GM21390 (cell line): ENCODE measurements around the gene PDE6A.

Source experiments
- ATAC-seq: cut with Tn5 transposase; IDR thresholded peaks from one replicate; pipeline ENCODE4 v1.9.1; 2021; ENCODE audit not compliant: unreplicated experiment

PDE6A gene

DNA sequence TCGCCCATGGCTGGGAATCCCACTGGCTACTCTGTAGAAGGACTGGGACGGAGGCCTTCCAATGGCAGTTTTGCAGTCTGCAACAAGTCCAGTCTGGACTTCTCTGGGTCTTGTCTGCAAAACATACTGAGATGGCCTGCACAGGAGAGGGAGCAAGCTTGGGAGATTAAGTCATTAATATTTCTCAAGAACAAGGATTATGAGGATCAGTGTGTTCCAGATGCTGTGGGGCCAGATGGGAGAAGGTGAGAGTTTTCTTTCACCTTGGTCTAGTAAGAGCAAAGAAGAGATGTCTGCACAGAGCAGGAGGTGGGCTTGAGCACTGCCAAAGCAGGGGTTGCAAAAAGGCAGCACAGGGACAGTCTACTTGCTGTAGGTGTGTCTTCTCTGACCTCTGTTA, at the start of gene PDE6A:
Gene PDE6A, minus strand, starts transcription at position 128 of the 400 bp plus-strand sequence. Its CDS starts 120 bp downstream, at position 8.
- ATAC-seq: no peak

DNA sequence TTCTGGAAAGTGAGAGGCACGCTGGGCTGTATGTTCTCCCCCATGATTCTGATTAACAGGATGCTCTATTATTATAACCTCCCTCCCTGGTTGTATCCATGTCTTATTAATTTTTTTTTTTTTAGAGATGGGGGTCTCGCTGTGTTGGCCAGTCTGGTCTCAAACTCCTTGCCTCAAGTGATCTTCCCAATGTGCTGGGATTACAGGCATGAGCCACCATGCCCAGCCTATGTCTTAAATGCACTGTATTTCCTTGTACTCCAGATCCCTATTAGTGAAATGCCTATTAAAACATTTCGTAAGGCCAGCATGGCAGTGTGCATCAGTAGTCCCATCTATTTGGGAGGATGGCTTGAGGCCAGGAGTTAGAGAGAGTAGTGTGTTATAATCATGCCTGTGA, 48.9 kb upstream of the PDE6A start:
- no peak for ATAC-seq

DNA sequence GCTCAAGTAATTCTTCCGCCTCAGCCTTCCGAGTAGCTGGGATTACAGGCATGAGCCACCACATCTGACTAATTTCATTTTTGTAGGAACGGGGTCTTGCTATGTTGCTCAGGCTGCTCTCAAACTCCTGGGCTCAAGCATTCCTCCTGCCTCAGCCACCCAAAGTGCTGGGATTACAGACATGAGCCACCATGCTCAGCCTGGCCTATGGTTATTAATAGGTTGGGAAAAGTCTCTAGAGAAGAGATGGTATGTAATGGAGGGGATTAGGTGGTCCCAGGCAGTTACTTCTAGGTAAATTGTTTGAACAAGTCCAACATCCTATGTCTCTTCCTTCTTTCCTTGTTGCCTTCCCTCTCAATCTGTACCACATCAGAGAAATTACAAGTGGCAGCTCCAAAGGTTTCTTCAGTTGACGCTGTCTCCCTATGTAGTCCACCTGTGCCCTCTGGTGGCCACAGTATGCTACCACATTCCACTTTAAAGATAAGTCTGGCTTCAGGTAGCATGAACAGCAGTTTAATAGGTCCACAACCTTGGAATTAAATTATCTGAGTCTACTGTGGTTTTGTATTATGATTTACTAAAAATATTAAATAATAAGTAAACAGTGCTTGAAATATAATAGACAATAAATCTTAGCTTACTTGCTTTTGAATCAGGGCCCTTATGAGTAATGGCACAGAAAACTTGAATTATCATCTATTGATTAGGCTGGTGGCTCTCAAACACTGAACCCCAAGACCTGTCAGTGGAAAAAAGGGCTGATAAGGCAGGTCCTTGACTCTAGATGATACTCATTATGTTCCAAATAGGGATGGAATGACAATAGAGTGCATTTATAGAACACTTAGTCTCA, 46.2 kb upstream of the PDE6A start:
- ATAC-seq: no peak

- ATAC-seq: no peak
Observed at GRCh38 chr5:149988126-149988525, 43.5 kb upstream of the PDE6A start.

- ATAC-seq: no peak
Observed at GRCh38 chr5:149982505-149982904, 37.9 kb upstream of the PDE6A start.

DNA sequence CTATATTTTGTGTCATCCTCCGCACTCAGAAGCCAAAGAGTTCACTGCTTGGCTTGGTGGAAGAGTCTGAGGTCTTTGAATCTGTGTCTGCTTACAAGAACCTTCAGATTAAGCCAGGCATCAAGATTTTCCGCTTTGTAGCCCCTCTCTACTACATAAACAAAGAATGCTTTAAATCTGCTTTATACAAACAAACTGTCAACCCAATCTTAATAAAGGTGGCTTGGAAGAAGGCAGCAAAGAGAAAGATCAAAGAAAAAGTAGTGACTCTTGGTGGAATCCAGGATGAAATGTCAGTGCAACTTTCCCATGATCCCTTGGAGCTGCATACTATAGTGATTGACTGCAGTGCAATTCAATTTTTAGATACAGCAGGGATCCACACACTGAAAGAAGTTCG, 36.6 kb upstream of the PDE6A start:
- no peak for ATAC-seq

DNA sequence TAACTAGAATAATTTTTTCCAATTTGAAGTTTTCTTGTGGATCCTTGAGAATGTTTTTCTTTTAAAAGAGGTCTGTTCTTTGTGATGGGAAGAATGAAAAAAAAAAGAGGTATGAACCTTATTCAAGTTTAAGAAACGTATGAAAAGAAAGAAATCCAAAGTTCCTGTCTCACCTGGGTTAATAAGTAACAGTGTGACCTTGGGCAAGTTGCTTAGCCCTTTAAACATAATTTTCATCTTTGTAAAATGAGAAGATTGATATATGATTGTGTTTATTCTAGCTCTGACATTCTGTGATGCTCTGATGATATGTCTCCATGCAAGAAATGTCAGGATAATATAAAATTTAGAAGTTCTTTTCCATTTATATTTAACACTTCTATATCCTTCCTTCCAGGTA, 35.3 kb upstream of the PDE6A start:
- no peak for ATAC-seq

DNA sequence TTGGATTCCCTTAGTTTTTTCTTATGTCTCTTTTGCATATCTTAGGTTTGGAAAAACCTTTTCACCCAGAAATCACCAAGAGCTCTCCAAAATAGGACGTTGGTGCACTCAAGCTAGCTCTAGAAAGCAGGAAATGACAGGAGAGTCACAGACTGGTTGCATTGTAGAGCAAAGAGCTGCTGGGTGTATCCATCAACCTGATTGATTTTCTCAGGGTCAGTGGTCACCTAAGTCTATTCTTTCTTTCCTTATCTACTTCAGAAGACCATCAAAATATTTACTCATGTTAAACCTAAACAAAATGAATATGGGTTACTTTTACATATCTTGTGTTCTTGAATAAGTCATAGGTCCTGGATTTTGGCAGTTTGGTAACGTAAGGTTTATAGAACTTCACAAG, 30.8 kb upstream of the PDE6A start:
- no peak for ATAC-seq

DNA sequence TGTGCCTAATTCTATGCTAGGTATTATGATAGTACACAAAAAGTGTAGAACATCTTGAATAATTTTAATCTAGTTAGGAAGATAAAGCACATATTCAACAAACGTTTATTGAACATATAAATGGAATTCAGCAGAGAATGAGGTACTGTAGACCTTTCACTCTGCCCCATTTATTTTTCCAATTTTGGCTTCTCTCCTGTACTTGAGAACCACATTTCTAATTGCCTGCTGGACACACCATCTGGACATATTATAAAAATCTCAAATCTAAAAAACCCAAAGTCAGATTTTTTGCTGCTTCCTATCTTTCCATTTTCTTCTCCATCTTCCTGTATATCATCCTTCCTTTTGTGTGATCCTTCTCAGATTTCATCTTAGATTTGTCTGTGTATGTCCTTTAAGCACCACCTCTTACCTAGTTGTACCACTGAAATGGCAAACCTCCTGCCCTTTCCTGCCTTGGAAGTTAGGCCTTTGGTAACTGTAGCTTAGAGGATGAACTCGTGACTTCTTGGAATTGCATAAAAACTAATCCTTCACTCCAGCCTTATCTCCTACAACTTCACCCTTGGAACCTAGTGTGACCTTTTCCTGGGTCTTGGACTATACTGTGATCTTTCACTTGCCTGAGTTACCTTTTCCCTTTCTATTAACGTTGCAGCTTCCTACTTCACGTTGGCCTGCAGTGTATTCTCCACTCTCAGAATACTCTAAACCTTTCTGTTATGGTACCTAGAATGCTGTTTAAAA, 24.8 kb upstream of the PDE6A start:
- ATAC-seq: no peak

- ATAC-seq: no peak
Observed at GRCh38 chr5:149966946-149967345, 22.4 kb upstream of the PDE6A start.

- ATAC-seq: no peak
Observed at GRCh38 chr5:149963729-149964128, 19.1 kb upstream of the PDE6A start.

DNA sequence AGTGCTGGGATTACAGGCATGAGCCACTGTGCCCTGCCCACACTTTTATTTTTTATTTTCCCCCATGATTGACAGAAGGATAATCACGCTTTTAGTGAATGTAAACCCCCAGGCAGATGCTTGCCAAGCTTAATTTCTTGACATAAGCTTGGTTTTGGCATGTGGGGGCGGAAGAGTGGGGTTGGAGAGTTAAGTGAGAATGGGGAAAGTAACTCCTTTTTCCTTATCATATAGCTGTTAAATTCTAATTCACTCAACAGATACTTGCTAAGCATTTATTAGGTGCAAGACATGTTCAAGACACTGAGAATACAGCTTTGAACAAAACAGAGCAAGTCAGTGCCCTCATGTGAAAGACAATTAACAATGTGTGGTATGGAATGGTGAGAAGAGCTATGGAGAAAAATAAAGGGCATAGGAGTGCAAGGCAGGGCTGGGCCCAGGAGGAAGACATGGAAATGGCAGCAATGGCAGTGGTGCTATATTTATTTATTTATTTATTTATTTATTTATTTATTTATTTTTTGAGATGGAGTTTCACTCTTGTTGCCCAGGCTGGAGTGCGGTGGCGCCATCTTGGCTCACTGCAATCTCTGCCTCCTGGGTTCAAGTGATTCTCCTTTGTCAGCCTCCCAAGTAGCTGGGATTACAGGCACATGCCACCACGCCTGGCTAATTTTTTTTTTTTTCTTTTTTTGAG, 18.2 kb upstream of the PDE6A start:
- ATAC-seq: no peak

DNA sequence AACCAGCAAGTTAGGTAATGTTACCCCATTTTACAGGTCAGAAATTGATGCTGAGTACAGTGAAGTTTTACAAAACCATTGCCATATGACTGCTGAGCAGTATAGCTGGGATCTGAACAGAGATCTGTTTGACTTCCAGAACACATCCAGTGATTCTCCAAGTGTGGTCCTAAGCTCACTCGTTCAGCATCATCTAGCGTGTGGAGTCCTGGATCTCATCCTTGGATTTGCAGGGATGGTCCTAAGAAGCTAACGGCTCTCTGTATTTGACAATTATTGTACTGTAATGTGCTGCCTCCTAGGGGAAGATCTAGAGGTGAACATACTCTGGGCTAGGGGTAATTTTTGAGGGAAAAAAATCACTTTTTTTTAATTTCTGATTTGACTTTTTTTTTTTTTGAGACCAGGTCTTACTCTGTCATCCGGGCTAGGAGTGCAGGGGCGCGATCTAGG, 17.4 kb upstream of the PDE6A start:
- no peak for ATAC-seq

DNA sequence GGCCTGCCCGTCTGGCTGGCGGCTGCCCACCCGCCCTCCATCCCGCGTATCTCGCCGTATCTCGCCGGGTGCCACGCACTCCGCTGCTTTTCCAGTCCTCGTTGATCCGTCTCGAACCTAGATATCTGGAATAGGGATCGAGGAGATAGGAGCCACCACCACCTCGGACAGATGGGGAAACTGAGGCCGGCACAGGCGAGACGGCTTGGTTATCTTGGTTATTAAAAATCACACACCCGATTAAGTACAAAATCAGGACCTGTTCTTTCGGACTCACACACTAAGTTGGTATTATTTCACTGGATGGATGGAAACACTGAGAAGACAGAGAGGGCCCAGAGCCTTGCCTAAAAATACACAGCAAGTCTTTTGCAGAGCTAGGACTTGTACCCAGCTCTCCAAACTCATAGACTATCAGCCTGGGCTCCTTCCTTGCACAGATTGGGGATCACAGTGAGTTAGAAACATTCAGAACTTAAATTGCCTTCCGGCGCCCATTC, 16.6 kb upstream of the PDE6A start:
- no peak for ATAC-seq

DNA sequence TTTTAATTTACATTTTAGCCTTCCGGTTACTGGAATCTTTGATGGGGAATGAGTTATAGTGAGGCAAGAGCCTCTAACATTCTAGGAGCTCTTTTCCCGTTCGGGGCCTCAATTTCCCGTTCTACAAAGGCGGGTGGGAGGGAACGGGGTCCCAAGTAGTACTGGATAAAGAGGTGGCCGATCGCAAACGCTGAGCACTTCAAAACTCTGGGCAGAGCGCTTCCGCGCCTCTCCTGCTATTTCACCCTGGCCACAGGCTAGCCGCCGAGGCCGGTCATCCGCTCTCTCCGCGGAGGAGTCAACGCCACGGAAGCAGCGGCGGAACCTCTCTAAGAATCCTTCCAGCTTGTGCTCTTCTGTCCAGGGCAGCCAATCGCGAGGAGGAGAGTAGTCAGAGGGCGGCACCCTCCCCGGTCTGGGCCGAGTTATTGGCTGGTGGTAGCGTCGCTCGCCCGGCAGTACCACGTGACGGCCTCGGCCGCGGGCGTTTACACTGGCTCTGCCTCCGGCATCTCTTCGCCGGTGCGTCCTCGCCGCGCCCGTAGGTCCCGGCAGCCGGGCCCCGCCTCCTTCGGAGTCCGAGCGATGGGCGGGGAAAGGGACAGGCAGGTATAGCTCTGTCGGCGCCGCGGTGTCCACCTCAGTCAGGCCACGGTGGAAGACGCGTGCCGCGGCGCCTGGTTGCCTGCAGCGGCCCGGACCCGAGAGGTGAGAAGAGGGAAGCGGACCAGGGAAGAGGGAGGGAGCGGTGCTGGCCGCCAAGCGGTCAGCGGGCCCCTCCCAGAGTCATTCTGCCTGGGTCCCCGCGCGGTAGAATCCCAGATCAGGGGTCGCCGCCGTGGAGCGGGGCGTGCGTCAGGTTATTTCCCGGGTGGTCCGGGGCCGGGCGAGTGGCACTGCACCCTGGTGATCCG, 15.9 kb upstream of the PDE6A start, which contains the start of gene SLC26A2:
Gene SLC26A2, plus strand, starts transcription at position 487 of the 914 bp plus-strand sequence. CDS start 16,895 bp downstream, outside the sequence.
- peak; percentile 98 for ATAC-seq

DNA sequence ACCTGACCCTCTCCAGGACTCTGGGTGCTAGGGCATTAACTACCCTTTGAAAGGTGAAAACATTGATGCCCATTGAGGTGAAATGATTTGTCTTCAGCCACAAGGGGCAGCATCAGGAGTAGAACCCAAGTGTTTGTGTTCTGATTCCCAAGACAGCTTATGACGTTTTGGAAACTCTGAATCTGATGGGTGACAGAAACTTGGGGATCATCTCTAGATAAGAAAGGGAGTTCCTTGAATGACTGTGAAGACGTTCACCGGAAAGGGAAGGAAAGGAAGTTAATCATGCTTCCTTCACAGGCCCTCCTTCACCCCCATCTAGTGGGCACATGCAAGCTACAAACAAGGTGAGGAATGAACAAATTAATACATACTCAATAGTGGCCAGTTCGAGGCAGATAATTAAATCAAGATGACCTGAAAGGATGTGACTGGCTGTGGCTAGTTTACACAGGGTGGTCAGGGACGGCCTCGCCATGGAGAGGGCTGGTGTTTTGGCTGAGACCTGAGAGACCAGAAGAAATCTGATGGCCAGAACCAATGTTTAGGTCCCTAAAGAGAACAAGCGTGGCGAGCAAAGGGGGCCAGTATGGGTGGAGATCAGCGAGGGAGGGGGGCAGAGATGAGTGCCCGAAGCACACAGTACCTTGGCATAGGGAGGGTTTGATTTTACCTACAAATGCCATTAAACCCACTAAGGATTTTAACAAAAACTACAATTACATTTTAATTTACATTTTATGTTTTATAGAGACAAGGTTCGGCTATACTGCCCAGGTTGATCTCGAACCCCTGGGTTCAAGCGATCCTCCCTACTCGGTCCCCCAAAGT, 15.0 kb upstream of the PDE6A start:
- peak; percentile 19 for ATAC-seq

- ATAC-seq: no peak
Observed at GRCh38 chr5:149957855-149958254, 13.3 kb upstream of the PDE6A start.

DNA sequence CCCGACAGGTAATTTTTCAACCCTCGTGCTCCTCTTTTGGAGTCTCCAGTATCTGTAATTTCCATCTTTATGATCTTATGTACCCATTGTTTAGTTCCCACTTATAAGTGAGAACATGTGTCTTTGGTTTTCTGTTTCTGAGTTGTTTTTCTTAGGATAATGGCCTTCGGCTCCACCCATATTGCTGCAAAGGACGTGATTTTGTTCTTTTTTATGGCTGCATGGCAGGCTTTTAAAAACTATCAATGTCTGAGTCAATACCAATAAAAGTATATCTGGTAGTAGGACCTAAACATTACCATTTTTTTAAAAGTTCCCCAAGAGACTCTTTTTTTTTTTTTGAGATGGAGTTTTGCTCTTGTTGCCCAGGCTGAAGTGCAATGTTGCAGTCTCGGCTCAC, 12.1 kb upstream of the PDE6A start:
- no peak for ATAC-seq

DNA sequence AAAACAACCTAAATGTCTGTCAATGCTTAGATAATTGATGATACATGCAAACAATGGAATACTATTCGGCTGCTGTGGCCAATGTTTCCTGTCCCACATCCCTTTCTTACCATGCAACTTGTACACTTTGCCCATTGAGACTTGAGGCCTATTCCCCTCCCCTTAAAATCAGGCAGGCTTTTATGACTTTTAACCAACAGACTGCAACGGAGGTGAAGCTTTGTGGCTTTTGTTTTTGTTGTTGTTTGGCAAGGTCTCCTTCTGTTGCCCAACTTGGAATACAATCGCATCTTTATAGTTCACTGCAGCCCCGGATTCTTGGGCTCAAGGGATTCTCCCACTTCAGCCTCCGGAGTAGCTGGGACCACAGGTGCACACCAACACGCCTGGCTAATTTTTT, 10.2 kb upstream of the PDE6A start:
- no peak for ATAC-seq
